NOMO-1 treated with DMSO at 0.1 percent for 48 hours (cell line): Measurements from ENCODE around the gene ARHGAP33.
"Not testable (repeated sequence)": the region's sequence is repeated elsewhere in the genome, so short reads cannot be mapped to it uniquely, and the experiment has no call there.

Source experiments
- DNase-seq: peaks from one replicate; lab custom pipeline; 2025; ENCODE audit not compliant: unreplicated experiment; lab: John Stamatoyannopoulos, UW

ARHGAP33 gene

GRCh38 chr19:35792888-35793287 is 17.5 kb downstream of the ARHGAP33 start:
- no peak for DNase-seq

GRCh38 chr19:35793381-35794165 is 18.2 kb downstream of the ARHGAP33 start:
- no peak for DNase-seq

- DNase-seq = not testable (repeated sequence)
Measured at GRCh38 chr19:35795564-35795963, 20.2 kb downstream of the ARHGAP33 start.

GRCh38 chr19:35796645-35797542 is 21.5 kb downstream of the ARHGAP33 start:
- DNase-seq = no peak

GRCh38 chr19:35797663-35798062 is 22.3 kb downstream of the ARHGAP33 start:
- DNase-seq = no peak

- no peak for DNase-seq
Measured at GRCh38 chr19:35801828-35802227, 26.5 kb downstream of the ARHGAP33 start.

- no peak for DNase-seq
Measured at GRCh38 chr19:35805526-35806102, 30.2 kb downstream of the ARHGAP33 start.

- no peak for DNase-seq
Measured at GRCh38 chr19:35806597-35806996, 31.2 kb downstream of the ARHGAP33 start.

GRCh38 chr19:35807633-35808032 is 32.3 kb downstream of the ARHGAP33 start:
- DNase-seq = no peak

- no peak for DNase-seq
Measured at GRCh38 chr19:35811317-35812219, 36.2 kb downstream of the ARHGAP33 start.

- DNase-seq = no peak
Measured at GRCh38 chr19:35812220-35813042, 37.1 kb downstream of the ARHGAP33 start, which contains the start of gene PRODH2. Gene PRODH2, minus strand, starts transcription at chr19:35812845. Its CDS starts 40 bp downstream, at chr19:35812805.

- no peak for DNase-seq
Measured at GRCh38 chr19:35813043-35813890, 37.9 kb downstream of the ARHGAP33 start.

GRCh38 chr19:35816262-35816661 is 40.9 kb downstream of the ARHGAP33 start:
- no peak for DNase-seq

- DNase-seq = no peak
Measured at GRCh38 chr19:35816846-35817245, 41.5 kb downstream of the ARHGAP33 start.

- no peak for DNase-seq
Measured at GRCh38 chr19:35818445-35818844, 43.1 kb downstream of the ARHGAP33 start.

- peak; percentile 85 for DNase-seq
Measured at GRCh38 chr19:35822579-35822978, 47.2 kb downstream of the ARHGAP33 start.

GRCh38 chr19:35824150-35824549 is 48.8 kb downstream of the ARHGAP33 start:
- DNase-seq = no peak

GRCh38 chr19:35828692-35829301 is 53.4 kb downstream of the ARHGAP33 start:
- DNase-seq = peak; percentile 21
